ENCODE data around the gene IKZF3. TPM values are rescaled to one million over a fixed set of nuclear protein-coding genes. Genes with fewer than 3 reads are reported as not detected.
A peak's percentile ranks its signal among the peaks of the same experiment; 100 is the strongest.

IKZF3 gene
- total RNA-seq, 1 donor from 2014 or later, result 8.2 TPM

DNA sequence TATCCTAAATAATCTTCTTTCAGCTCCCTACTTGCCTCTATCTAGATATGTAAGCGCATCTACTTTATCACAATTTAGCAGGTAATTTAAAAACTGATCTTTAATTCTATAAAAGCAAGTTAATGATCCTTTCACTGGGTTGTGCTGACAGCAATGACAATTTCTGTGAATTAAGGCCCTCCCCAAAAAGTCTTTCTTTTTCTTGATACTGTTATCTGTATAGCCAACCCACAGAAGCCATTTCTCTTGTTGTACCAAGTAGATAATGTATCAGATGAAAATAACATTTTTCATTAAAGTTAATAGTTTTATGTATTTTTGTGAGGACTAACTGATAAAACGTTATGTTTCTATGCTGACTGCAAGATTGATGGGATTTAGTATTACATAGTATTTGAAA lies 7.7 kb upstream of the IKZF3 start:
- intact Hi-C loops (cut with DNase I), result no loop called here
- Histone ChIP-seq H3K27ac (no peak overlapping the region), H3K36me3 (no peaks in the 10 kb centered on the region), H3K9me3 (no peaks in the 10 kb centered on the region), H3K4me1 (no peaks in the 10 kb centered on the region), H3K4me3 (no peak overlapping the region), H3K27me3 (peaks cover 18% of the 10 kb centered on the region)
- TF ChIP-seq, protein P1, sequence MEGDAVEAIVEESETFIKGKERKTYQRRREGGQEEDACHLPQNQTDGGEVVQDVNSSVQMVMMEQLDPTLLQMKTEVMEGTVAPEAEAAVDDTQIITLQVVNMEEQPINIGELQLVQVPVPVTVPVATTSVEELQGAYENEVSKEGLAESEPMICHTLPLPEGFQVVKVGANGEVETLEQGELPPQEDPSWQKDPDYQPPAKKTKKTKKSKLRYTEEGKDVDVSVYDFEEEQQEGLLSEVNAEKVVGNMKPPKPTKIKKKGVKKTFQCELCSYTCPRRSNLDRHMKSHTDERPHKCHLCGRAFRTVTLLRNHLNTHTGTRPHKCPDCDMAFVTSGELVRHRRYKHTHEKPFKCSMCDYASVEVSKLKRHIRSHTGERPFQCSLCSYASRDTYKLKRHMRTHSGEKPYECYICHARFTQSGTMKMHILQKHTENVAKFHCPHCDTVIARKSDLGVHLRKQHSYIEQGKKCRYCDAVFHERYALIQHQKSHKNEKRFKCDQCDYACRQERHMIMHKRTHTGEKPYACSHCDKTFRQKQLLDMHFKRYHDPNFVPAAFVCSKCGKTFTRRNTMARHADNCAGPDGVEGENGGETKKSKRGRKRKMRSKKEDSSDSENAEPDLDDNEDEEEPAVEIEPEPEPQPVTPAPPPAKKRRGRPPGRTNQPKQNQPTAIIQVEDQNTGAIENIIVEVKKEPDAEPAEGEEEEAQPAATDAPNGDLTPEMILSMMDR (IDR thresholded peaks at IDR 0.05), result no peak
- DNase-seq (no peak), ATAC-seq (no peak)

DNA sequence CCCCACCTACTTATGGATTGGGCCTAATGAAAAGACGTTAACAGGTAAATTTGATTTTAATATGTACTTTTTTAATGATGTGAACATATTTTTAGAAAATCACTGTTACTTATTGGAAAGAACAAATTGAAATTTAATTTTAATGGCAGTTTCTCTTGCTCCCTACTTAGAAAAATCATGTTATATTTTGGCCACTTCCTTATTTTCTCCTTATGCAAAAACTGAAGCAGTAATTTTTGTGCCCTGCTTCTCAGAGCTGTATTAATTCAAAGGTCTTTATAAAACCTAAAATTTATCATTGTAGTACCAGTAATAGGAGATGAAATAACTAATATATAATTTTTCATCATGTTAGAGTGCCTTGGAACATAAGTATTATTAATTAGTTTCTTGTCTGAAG lies 6.7 kb upstream of the IKZF3 start:
- intact Hi-C loops (cut with DNase I), result no loop called here
- DNase-seq (no peak), ATAC-seq (no peak)
- no peak overlapping the region for H3K27ac ChIP-seq
- H3K4me1 ChIP-seq, result no peaks in the 10 kb centered on the region
- H3K9me3 ChIP-seq, result no peaks in the 10 kb centered on the region
- no peak overlapping the region for H3K4me3 ChIP-seq
- H3K27me3 ChIP-seq, result peaks cover 18% of the 10 kb centered on the region
- no peaks in the 10 kb centered on the region for H3K36me3 ChIP-seq
- TF ChIP-seq, protein P1 (IDR thresholded peaks at IDR 0.05), result no peak

DNA sequence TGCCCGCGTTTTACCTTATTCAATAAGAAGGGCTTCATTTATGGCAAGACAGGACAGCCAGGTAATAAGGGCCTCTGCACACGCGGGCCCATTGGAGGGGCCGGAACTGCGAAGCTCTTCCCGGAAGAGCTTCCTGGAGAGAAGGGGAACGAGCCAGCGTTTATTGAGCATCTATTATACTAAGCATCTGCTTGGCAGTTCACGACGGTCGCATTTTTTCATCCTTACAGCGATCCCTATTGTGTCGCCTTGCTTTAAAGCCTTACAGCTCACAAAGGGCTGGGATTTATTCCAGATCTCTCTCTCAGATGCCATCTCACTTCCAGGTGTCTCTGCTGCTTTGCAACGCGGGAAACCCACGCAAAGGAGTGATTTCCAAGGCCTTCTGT lies 4.4 kb upstream of the IKZF3 start:
- Histone ChIP-seq H3K4me3 (no peak overlapping the region), H3K9me3 (no peaks in the 10 kb centered on the region), H3K27me3 (peaks cover 28% of the 10 kb centered on the region), H3K4me1 (peaks cover 10% of the 10 kb centered on the region), H3K27ac (no peak overlapping the region), H3K36me3 (no peaks in the 10 kb centered on the region)
- intact Hi-C loops (cut with DNase I), result no loop called here
- TF ChIP-seq, protein P1 (IDR thresholded peaks at IDR 0.05), result no peak
- DNase-seq (no peak), ATAC-seq (no peak)

DNA sequence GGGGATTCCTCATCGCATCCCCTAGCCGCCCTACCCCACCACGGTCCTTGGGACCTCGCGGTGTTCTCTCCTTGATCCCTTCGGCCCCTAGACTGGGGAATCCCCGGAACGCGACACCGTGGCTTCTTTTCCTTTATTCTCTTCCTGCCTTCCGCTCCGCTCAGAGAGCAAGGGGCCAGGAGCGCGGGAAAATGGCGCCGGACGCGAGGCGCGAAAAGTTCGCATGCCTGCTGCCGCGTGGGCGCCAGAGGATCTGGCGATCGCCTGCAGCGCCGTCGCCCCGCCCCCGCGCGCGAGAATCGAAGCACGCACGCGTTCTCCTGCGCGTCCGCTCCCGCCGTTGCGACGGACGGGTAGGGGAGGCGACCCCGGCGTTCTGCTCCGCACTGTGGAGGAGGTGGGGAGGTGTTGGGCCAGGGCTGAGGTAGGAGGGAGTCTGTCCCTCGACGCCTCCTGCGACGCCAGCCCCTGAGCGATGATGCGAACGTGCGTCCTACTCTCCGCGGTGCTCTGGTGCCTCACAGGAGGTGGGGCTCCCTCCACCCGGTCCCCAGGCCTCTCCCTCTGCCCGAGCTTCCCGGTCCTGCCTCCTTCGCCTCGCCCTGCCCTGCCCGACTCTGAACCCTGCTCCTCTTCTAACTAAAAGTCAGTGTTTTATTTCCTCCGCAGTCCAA lies 3.9 kb upstream of the IKZF3 start, which contains the start of gene ZPBP2:
Gene ZPBP2, plus strand, starts transcription at position 323 of the 674 bp plus-strand sequence. Its CDS starts 153 bp downstream, at position 476.
- Histone ChIP-seq H3K4me3 (no peak within 1 kb of the TSS), H3K27me3 (peaks cover 33% of the 10 kb centered on the region), H3K9me3 (no peaks in the 10 kb centered on the region), H3K4me1 (peaks cover 11% of the 10 kb centered on the region), H3K27ac (no peak within 1 kb of the TSS), H3K36me3 (no peaks in the 10 kb centered on the region)
- TF ChIP-seq, protein P1 (IDR thresholded peaks at IDR 0.05), result no peak
- intact Hi-C loops (cut with DNase I), result no loop called here
- DNase-seq, result peak; percentile 59
- no peak for ATAC-seq

DNA sequence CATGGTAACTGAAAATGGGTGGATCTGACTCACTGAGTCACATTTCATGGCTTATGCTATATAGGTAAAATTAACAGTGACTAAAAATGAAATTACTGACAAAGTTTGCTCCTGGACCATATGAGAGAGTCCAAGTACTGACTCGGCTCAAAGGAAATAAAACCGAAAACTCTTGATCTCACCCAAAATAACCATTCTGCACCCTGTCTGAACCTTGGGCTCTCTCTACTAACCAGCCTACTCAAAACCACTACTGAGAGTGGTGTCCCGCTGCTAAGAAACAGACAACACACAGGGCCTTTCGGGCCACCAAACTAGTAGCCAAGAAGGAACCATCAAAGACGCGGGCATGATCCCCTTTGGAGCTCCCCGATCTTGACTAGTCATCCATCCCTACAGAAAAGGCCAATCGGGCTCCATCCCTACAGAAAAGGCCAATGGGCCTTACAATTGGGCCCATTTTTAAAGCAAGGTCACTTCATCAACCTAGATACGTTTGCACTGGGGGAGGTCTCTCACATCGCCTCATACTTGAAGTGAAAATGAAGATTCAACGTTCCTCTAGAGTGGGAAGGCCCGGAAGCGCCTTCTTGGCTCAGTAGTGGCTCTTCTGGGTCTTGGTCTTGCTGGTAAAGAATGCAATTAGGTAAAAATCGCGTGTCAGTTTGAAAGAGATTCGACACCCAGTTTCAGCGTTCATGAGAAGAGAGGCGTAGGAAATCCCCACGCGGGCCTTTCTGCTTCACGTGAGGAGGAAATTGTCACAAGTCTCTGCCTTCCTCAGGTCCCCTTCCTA lies 3.2 kb upstream of the IKZF3 start:
- no peak overlapping the region for H3K27ac ChIP-seq
- H3K27me3 ChIP-seq, result peaks cover 39% of the 10 kb centered on the region
- no peaks in the 10 kb centered on the region for H3K36me3 ChIP-seq
- H3K4me1 ChIP-seq, result peaks cover 11% of the 10 kb centered on the region
- no peaks in the 10 kb centered on the region for H3K9me3 ChIP-seq
- H3K4me3 ChIP-seq, result no peak overlapping the region
- TF ChIP-seq, protein P1 (IDR thresholded peaks at IDR 0.05), result no peak
- DNase-seq (no peak), ATAC-seq (no peak)
- intact Hi-C loops (cut with DNase I), result no loop called here

Measured in upper lobe of right lung (tissue), 1 donor.